ENCODE data around the gene RPUSD1.

GRCh38 chr16:749010-749409 is 39.2 kb downstream of the RPUSD1 start:
- TF ChIP-seq GATA2 (IDR thresholded peaks at IDR 0.05; ENCODE audit: low read depth, low read length): no peak
- no peak for TF ChIP-seq GATA3 (IDR thresholded peaks at IDR 0.05; ENCODE audit: low read depth, low read length)
